Measurements from ENCODE around the gene WDR27.
A peak's percentile ranks its signal among the peaks of the same experiment; 100 is the strongest.
"Not testable (repeated sequence)": the region's sequence is repeated elsewhere in the genome, so short reads cannot be mapped to it uniquely, and the experiment has no call there.

WDR27 gene

DNA sequence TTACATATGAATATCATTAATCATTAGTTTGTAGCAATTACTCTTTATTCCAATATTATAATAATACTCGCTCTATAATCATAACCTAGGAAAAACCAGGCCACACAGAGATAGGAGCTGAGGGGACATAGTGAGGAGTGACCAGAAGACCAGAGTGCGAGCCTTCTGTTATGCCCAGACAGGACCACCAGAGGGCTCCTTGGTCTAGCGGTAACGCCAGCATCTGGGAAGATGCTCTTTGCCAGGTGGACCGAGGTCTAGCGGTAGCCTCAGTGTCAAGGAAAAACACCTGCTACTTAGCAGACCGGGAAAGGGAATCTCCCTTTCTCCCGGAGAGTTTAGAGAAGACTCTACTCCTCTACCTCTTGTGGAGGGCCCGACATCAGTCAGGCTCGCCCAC is 4.7 kb downstream of the WDR27 start:
- TF ChIP-seq, protein P1, sequence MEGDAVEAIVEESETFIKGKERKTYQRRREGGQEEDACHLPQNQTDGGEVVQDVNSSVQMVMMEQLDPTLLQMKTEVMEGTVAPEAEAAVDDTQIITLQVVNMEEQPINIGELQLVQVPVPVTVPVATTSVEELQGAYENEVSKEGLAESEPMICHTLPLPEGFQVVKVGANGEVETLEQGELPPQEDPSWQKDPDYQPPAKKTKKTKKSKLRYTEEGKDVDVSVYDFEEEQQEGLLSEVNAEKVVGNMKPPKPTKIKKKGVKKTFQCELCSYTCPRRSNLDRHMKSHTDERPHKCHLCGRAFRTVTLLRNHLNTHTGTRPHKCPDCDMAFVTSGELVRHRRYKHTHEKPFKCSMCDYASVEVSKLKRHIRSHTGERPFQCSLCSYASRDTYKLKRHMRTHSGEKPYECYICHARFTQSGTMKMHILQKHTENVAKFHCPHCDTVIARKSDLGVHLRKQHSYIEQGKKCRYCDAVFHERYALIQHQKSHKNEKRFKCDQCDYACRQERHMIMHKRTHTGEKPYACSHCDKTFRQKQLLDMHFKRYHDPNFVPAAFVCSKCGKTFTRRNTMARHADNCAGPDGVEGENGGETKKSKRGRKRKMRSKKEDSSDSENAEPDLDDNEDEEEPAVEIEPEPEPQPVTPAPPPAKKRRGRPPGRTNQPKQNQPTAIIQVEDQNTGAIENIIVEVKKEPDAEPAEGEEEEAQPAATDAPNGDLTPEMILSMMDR (IDR thresholded peaks at IDR 0.05; ENCODE audit: borderline replicate concordance, control extremely low read depth, extremely low read depth, insufficient read depth, missing control alignments): peak; percentile 21
- DNase-seq (ENCODE audit: low spot score); in situ Hi-C loops (cut with MboI; ENCODE audit: low sequenced_read_pairs, unreplicated experiment): not testable (repeated sequence)

DNA sequence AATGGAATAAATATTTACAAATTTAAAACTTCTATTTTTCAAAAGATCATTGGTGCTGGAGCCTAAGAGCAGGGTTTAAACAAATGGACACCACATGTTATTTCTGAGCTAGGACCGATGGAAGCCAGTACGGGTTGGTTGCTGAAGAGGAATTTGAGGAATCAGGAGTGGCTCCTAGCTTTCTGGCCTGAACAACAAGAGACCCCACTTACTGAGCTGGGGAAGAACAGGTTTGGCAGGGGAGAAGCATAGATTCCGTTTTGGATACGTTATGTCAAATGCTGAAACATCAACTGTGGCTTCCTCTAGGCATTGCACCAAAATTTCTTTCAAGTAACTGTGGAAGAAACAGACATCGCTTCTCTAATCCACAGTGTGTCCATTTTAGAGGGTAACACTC is 6.7 kb downstream of the WDR27 start:
- in situ Hi-C loops (cut with MboI; ENCODE audit: low sequenced_read_pairs, unreplicated experiment): no loop called here
- TF ChIP-seq, protein P1 (IDR thresholded peaks at IDR 0.05; ENCODE audit: borderline replicate concordance, control extremely low read depth, extremely low read depth, insufficient read depth, missing control alignments): no peak
- no peak for DNase-seq (ENCODE audit: low spot score)

DNA sequence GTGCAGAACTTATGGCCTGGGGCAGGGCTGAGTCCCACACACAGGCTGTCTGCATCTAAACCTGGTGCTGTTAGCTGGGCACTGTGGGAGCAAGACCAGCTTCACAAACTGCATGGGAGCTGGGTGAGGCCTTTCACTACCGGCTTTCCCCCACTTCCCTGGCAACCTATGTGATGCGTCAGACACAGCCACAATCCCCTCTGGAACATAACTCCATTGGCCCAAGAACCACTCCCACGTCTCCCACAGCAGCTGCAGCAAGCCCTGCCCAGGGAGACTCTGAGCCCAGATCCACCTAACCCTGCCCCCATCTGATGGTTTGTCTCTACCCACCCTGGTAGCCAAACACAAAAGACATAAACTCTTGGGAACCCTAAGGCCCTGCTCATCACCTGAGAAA is 9.3 kb downstream of the WDR27 start:
- no peak for DNase-seq (ENCODE audit: low spot score)
- in situ Hi-C loops (cut with MboI; ENCODE audit: low sequenced_read_pairs, unreplicated experiment): no loop called here
- TF ChIP-seq, protein P1 (IDR thresholded peaks at IDR 0.05; ENCODE audit: borderline replicate concordance, control extremely low read depth, extremely low read depth, insufficient read depth, missing control alignments): no peak

DNA sequence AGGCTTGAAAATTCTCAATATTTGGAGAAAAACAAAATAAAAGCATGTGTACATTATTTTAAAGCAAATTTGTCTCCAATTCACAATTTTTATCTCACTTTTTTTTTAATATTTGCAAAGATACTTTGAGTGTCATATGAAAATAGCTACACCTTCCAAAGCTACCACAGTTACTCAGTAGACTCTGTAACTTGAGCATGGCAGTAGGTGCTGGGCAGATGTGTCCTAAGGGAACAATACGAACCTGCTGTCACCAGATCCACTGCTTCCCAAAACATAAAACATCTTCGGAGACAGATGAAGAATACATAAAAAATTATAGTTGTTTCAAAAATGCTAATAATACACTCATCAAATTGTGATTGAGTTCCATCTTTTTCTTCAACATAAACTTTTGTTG is 10.6 kb downstream of the WDR27 start:
- no peak for DNase-seq (ENCODE audit: low spot score)
- TF ChIP-seq, protein P1 (IDR thresholded peaks at IDR 0.05; ENCODE audit: borderline replicate concordance, control extremely low read depth, extremely low read depth, insufficient read depth, missing control alignments): no peak
- in situ Hi-C loops (cut with MboI; ENCODE audit: low sequenced_read_pairs, unreplicated experiment): no loop called here

DNA sequence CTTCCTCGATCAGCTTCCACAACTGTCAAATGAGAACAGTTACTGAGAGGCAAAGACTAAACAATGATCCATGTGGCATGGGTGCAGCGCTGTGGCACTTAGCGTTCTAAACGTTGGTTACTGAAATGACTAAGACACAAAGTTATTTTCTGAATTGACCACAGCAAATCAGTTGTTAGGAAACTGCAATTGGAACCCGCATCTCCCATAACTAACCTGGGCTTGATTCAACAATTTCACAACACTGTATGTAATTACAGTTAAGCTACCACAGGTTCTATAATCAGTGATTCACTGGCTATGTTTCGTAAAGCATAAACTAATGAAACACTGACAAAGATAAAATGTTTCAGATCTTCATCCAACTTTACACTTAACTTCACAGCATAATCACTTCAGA is 12.5 kb downstream of the WDR27 start:
- no peak for DNase-seq (ENCODE audit: low spot score)
- in situ Hi-C loops (cut with MboI; ENCODE audit: low sequenced_read_pairs, unreplicated experiment): no loop called here
- TF ChIP-seq, protein P1 (IDR thresholded peaks at IDR 0.05; ENCODE audit: borderline replicate concordance, control extremely low read depth, extremely low read depth, insufficient read depth, missing control alignments): no peak

DNA sequence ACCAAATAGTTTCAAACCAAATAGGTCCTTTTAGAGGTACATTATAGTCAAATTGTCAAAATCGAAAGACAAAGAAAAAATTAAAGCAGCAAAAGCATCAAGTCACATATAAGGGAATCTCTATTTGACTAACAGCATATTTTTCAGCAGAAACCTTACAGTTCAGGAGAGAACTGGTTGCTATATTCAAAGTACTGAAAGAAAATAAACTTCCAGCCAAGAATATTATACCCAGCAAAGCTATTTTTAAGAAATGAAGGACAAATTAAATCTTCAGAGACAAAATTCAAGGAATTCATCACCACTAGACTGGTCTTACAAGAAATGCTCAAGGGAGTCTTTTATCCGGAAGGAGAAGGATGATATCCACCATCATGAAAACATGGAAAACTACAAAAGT is 16.0 kb downstream of the WDR27 start:
- TF ChIP-seq, protein P1 (IDR thresholded peaks at IDR 0.05; ENCODE audit: borderline replicate concordance, control extremely low read depth, extremely low read depth, insufficient read depth, missing control alignments): no peak

DNA sequence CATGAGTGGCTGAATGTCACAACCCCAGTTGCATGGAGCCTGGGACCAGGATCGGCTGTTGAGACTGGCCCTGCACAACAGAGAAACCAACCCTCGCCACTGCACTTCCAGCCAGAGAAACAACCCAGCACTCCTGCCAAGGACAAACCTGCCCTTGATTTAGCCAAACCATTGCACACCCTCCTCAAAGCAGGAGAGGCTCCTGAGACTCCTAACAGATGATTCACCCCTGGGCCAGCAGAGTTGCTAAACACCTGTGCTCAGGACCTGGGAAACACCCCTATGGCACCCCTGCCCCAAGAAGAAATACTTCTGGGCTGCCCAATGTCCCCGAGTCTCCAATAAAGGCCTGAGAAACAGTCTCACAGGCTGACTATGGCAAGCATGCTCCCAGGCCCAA is 17.8 kb downstream of the WDR27 start:
- no peak for DNase-seq (ENCODE audit: low spot score)
- in situ Hi-C loops (cut with MboI; ENCODE audit: low sequenced_read_pairs, unreplicated experiment): no loop called here
- TF ChIP-seq, protein P1 (IDR thresholded peaks at IDR 0.05; ENCODE audit: borderline replicate concordance, control extremely low read depth, extremely low read depth, insufficient read depth, missing control alignments): no peak

More for the DNA sequence above, 16.0 kb downstream of the WDR27 start:
- no peak for DNase-seq (ENCODE audit: low spot score)
- in situ Hi-C loops (cut with MboI; ENCODE audit: low sequenced_read_pairs, unreplicated experiment): no loop called here
